Cardiac septum (tissue), 1 donor: ENCODE results near the gene CDAN1. TPM values are rescaled to one million over a fixed set of nuclear protein-coding genes. Genes with fewer than 3 reads are reported as not detected.

Source experiments
- DNase-seq: peaks from one replicate; pipeline ENCODE4 v3.0.0-alpha.2; 2020; ENCODE audit warnings: low spot score
- intact Hi-C: fragments of 100-400 bp; cut with DNase I; formaldehyde crosslinking; loops from one replicate; pipeline ENCODE4 v1.14.0; 2022
- total RNA-seq: library from RNA; stranded (reverse); fragmentation: NEBNext Ultra II Directional; extraction: Animal tissue kit (Norgen Biotek cat#: 25700); gene quantifications from one replicate; pipeline ENCODE4 v1.2.1, GENCODE V29; 2021
- donor health status: DM: no; HTN: no; CAD: no.

The CDAN1 gene
- total RNA-seq, 1 donor from 2014 or later = 6.5 TPM

DNA sequence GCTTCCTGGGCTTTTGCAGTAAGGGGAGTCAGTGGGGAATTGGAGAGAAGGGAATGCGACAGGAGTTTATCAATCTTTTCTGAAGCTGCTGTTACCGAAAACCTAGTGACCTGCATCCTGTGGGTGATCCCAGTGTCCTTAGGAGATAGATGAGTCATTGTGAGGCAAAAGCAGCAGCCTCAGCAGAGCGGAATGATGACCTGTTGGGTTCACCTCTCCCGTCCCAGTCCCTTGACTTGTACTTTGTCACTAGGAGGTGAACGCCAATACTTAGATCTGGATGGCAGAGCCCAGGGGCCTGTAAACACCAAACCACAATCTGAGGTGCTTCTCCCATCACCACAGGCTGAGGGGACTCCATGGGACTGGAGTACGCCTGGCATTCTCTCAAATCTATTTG, 17.9 kb downstream of the CDAN1 start:
- no peak for DNase-seq
- intact Hi-C loops = no loop called here

DNA sequence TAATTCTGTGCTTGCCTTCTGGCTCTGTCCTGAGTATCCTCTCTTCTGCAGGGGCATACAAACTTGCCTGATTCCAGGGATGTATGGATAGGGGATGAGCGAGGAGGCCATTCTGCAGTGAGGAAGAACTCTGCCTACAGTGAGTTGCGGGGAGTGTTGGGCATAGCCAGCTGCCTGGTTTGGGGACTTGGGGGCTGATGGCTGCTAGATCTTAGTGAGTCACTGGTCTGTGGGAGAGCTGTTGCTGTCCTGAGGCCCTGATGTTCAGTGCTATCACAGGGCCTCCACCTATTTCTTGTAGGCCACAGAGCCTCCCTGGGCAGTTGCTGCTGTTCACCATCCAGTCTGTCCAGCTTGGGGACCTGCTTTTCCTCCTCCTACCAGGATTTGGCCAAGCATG, 20.3 kb downstream of the CDAN1 start:
- intact Hi-C loops = no loop called here
- DNase-seq = no peak

DNA sequence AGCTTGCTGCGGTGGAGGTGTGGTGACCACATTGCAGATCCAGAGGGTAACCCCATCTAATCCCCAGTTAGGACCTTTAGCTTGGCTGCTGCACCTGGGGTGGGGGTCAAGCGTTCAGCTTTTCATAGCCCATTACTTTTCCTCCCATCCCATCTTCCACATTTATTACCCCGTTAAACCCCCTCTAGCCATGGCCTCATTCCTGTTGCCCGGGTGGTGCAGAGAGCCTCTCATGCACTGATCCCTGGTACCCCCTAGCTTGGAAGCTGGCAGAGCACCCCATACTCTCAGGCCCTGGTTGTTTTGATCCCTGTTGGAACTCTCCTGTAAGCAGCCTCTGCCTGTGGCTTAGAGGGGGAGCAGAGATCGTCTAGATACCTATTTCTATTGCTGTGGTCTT, 20.8 kb downstream of the CDAN1 start:
- no peak for DNase-seq
- intact Hi-C loops = no loop called here

DNA sequence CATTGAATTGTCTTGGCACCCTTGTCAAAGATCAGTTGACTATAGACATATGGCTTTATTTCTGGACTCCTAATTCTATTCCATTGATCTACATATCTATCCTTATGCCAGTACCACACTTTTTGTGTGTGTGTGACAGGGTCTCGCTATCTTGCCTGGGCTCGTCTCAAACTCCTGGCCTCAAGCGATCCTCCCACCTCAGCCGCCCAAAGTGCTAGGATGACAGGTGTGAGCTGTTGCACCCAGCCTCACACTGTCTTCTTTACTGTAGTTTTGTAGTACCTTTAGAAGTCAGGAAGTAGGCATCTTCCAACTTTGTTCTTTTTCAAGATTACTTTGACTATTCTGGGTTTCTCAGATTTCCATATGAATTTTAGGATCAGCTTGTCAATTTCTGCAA, 24.3 kb downstream of the CDAN1 start:
- intact Hi-C loops = no loop called here
- DNase-seq = peak; percentile 33

DNA sequence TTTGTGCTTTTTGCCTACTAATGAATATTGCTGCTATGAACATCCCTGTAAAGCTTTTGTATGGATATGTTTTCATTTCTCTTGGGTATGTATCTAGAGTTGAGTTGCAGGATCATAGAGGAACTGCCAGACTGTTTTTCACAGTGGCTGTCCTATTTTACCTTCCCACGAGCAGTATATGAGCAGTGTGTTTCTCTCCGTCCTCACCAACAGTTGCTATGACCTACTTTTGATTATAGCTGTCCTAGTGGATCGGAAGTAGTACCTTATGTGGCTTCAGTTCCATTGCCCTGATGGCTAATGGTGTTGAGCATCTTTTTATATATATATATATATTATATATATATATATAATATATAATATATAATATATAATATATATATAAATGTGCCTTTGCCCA, 25.2 kb downstream of the CDAN1 start:
- intact Hi-C loops = no loop called here

DNA sequence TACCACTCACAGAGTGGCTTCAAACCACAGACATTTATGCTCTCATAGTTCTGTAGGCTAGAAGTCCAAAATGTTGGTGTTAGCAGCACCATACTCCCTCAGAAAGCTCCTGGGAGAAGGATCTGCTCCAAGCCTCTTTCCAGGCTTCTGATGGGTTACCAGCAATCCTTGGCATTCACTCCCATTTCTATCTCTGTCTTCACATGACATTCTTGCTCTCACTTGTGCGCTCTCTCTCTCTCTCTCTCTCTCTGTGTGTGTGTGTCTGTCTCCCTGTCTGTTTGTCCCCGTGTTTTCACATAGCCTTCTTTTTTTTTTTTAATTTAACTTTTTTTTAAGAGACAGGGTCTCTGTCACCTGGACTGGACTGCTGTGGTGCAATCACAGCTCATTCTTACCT, 26.3 kb downstream of the CDAN1 start:
- intact Hi-C loops = no loop called here
- no peak for DNase-seq

More for the DNA sequence above, 25.2 kb downstream of the CDAN1 start:
- no peak for DNase-seq

DNA sequence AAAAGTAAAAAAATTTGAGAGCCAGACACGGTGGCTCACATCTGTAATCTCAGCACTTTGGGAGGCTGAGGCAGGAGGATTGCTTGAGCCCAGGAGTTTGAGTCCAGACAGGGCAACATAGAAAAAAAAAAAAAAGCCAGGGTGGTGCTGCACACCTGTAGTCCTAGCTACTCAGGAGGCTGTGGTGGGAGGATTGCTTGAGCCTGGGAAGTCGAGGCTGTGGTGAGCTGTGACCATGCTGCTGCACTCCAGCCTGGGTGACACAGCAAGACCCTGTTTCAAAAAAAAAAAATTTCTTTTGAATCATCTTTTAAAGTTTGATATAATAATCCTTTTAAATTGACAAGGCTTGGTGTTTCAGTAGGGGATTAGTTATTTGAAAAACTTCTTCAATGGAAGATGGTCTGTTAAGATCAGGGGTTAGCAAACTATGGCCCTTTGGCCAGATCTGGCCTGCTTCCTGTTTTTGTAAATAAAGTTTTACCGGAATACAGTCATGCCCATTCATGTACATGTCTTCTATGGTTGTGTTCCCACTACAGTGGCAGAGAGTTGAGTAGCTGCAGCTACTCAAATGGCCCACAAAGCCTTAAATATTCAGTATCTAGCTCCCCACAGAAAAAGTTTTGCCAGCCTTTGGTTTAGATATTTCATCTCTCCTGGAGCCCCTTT, 28.9 kb downstream of the CDAN1 start:
- intact Hi-C loops = no loop called here
- DNase-seq = peak; percentile 62

DNA sequence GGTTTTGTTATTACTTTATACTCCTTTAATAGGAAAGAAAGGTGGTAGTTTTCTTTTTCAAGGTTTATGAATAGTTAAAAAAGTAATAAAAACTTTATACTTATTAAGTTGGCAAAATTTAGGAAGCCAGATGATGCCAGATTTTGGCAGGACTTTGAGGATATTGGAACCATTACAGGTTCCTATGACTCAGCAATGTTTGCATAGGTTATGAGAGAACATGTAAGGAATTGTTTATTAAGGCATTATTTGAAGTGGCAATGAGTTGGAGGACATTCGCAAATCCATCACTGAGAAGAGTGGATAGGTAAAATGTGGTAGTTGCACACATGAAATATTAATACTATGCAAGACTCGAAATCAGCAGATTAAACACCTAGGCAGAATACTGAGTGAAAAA, 29.9 kb downstream of the CDAN1 start:
- intact Hi-C loops = no loop called here
- no peak for DNase-seq

DNA sequence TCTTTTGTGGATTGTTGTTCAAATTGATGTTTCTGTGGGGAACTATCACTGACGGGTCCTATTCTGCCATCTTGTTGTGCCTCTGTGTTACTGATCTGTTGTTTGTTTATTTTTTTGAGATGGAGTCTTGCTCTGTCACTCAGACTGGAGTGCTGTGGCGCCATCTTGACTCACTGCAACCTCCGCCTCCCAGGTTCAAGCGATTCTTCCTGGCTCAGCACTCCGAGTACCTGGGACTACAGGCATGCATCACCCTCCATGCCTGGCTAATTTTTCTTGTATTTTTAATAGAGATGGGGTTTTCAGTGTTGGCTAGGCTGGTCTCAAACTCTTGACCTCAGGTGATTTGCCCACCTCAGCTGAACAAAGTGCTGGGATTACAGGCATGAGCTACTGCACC, 31.6 kb downstream of the CDAN1 start:
- intact Hi-C loops = loop anchor here (2.0 kb wide), 1 partner anchor 221 kb away; no protein-coding TSS in a partner anchor
- peak; percentile 15 for DNase-seq

DNA sequence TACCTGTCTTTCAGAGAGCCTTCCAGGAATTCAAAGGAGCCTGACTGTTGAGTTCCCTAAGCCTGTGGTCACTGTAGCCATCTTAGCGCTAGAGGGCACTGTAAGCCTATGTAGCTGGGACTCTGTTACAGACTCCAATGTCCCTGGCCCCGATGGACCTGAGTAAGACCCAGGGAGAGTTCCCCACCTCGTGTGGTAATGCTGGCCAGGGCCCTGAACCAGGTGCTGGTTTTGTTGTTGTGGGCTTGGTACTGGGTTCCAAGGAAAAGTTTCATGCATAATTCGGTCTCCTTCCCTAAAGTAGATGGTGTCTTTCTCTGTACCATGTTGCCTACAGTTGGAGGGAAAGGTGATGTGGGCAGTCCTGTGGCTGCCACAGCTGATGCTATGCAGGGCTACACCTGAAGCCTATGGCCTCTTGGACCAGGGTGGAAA, 32.4 kb downstream of the CDAN1 start:
- intact Hi-C loops = loop anchor here (2.0 kb wide), 1 partner anchor 222 kb away; no protein-coding TSS in a partner anchor
- DNase-seq = peak; percentile 74

DNA sequence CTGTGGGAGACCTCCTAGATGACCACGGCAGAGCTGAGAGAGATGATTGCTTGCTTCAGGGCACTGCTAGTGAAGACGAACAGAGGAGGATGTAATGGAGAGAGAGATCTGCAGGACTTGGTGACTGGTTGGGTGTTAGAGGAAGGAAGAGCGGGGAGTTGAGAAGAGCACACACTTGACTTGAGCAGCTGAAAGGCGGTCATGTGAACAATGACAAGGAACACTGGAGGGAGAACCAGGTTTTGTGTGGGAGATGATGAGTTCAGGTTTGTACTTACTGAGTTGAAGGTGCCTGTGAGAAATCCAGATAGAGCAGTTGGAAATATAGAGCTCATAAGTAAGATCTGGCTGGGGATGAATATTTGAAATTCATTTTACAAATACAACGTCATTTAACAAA, 40.3 kb downstream of the CDAN1 start:
- DNase-seq = no peak
- intact Hi-C loops = no loop called here

DNA sequence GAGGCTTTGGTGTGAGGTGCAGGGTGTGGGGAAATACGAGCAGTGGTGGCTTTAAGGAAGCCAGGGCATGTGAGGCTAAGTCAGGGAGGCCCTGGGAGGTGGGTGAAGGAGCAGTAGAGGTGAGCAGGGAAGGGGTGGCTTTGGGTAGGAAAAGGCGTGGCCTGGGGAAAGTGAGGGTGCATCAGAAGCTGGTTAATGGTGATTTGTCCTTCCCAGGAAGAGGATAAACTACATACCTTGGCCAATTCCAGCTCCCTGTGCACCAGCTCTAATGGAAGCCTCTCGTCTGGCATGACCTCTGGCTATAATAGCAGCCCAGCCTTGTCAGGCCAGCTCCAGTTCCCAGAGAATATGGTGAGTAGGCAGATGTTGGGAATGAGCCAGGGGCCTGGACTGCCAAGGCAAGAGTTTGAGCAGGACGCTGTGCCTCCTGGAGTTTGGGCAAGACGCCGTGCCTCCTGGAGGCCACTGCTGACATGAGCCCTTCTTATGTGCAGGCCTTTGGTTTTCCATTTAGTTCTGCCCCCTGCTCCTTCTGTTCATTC, 41.3 kb downstream of the CDAN1 start:
- DNase-seq = no peak
- intact Hi-C loops = no loop called here

DNA sequence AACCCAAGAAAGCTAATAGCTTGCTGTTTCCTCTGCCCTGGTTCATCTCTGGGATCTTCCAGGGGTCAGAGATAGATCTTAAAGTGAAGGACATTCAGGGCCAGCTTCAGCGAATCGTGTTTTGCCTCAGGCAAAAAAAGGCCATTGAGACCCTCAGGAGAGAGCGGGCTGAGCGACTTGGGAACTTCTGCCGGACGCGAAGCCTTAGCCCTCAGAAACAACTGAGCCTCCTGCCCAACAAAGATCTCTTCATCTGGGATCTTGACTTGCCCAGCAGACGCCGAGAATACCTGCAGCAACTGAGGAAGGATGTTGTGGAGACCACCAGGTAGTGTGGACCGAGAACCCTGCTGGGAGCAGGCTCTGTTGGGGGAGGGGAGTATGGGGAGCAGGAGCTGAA, 42.5 kb downstream of the CDAN1 start:
- no peak for DNase-seq
- intact Hi-C loops = no loop called here

DNA sequence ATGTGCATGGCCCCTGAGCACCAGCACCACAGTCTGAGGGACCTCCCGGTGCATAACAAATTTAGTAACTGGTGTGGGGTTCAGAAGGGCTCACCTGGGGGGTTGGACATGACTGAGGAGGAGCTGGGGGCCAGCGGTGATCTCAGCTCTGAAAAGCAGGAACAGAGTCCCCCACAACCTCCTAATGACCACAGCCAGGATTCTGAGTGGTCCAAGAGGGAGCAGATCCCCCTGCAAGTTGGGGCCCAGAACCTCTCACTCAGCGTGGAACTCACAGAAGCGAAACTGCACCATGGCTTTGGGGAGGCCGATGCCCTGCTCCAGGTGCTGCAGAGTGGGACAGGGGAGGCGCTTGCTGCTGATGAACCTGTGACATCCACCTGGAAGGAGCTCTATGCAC, 43.0 kb downstream of the CDAN1 start:
- intact Hi-C loops = no loop called here
- DNase-seq = no peak

DNA sequence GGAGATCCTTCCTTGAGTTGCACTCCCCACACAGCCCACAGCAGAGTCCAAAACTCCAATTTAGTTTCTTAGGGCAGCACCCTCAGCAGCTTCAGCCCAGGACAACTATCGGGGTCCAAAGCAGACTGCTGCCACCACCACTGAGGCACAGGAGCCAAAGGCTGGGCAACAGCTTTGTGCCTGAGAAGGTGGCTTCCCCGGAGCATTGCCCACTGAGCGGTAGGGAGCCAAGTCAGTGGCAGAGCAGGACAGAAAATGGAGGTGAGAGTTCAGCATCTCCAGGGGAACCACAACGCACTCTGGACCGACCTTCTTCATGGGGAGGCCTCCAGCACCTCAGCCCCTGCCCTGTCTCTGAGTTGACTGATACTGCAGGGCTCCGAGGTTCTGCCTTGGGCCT, 43.4 kb downstream of the CDAN1 start:
- DNase-seq = no peak
- intact Hi-C loops = no loop called here

DNA sequence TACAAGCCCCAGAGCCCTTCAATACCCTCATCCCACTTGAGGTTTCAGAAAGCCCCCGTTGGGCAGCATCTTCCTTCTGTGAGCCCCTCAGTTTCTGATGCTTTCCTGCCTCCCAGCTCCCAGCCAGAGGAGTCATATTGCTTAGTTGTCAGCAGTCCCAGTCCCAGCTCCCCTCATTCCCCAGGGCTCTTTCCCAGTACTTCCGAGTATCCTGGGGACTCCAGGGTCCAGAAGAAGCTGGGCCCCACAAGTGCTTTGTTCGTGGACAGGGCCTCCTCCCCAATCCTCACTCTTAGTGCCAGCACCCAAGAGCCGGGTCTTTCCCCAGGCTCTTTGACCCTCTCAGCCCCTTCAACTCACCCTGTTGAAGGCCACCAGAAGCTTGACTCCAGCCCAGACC, 43.9 kb downstream of the CDAN1 start:
- no peak for DNase-seq
- intact Hi-C loops = no loop called here

DNA sequence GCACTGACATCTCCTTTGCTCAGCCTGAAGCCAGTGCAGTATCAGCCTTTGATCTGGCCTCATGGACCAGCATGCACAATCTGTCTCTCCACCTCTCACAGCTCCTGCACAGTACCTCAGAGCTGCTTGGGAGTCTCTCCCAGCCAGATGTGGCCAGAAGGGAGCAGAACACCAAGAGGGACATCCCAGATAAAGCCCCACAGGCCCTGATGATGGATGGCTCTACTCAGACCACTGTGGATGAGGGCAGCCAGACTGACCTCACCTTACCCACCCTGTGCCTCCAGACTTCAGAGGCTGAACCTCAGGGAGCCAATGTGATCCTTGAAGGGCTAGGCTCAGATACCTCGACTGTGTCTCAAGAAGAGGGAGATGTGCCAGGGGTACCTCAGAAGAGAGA, 44.4 kb downstream of the CDAN1 start:
- no peak for DNase-seq
- intact Hi-C loops = no loop called here

DNA sequence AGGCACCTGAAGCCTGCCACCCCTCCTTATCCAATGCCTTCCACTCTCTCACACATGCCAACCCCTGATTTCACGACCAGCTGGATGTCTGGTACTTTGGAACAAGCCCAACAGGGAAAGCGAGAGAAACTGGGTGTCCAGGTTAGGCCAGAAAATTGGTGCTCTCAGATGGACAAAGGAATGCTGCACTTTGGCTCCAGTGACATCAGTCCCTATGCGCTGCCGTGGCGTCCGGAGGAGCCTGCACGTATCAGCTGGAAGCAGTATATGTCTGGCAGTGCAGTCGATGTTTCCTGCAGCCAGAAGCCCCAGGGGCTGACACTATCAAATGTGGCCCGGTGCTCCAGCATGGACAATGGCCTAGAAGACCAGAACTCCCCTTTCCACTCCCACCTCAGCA, 45.2 kb downstream of the CDAN1 start:
- DNase-seq = no peak
- intact Hi-C loops = no loop called here

DNA sequence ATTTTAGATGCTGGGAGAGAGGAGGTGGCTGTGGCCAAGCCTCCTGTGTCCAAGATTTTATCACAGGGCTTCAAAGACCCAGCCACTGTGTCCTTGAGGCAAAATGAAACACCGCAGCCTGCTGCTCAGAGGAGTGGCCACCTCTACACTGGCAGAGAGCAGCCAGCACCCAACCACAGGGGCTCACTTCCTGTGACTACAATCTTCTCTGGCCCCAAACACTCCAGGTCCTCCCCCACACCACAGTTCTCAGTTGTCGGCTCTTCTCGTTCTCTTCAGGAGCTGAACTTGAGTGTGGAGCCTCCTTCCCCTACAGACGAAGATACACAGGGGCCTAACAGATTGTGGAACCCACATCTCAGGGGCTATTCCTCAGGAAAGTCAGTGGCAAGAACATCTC, 45.6 kb downstream of the CDAN1 start:
- intact Hi-C loops = no loop called here
- no peak for DNase-seq

DNA sequence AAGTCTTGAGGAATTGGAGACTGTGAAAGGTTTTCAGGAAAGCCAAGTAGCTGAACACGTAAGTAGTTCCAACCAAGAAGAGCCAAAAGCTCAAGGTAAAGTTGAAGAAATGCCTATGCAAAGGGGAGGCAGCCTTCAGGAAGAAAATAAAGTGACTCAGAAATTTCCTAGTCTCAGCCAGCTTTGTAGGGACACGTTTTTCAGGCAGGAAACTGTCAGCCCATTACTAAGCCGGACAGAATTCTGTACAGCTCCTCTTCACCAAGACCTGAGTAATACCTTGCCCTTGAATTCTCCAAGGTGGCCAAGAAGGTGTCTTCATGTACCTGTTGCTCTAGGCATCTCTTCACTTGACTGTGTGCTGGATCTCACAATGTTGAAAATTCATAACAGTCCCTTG, 48.6 kb downstream of the CDAN1 start:
- no peak for DNase-seq
- intact Hi-C loops = no loop called here

DNA sequence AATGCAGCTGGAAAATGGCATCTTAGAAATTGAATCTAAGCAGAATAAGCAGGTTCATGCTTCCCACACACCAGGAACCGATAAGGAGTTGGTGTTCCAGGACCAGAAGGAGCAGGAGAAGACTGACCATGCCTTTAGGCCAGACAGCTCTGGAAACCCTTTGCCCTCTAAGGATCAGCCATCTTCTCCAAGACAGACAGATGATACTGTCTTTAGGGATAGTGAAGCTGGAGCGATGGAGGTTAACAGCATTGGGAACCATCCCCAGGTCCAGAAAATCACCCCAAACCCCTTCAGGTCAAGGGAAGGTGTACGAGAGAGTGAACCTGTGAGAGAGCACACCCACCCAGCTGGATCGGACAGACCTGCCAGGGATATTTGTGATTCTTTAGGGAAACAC, 49.2 kb downstream of the CDAN1 start:
- intact Hi-C loops = no loop called here
- no peak for DNase-seq

DNA sequence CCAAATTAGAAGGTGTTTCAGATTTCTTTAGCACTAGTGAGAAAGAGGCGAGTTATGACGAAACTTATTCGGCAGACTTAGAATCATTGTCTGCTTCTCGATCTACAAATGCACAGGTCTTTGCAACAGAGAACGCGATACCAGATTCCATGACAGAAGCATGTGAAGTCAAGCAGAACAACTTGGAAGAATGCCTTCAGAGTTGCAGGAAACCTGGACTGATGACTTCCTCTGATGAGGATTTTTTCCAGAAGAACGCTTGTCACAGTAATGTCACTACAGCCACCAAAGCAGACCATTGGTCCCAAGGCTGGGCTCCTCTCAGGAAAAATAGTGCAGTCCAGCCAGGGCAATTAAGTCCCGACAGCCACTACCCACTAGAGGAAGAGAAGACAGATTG, 50.6 kb downstream of the CDAN1 start:
- intact Hi-C loops = no loop called here

More for the DNA sequence above, 50.6 kb downstream of the CDAN1 start:
- no peak for DNase-seq
